ENCODE measurements around the gene SAPCD1. TPM values are rescaled to one million over a fixed set of nuclear protein-coding genes. Genes with fewer than 3 reads are reported as not detected.
A peak's percentile ranks its signal among the peaks of the same experiment; 100 is the strongest.

SAPCD1 gene
- total RNA-seq, 2 donors from 2014 or later = 7.9 to 8.4 TPM

DNA sequence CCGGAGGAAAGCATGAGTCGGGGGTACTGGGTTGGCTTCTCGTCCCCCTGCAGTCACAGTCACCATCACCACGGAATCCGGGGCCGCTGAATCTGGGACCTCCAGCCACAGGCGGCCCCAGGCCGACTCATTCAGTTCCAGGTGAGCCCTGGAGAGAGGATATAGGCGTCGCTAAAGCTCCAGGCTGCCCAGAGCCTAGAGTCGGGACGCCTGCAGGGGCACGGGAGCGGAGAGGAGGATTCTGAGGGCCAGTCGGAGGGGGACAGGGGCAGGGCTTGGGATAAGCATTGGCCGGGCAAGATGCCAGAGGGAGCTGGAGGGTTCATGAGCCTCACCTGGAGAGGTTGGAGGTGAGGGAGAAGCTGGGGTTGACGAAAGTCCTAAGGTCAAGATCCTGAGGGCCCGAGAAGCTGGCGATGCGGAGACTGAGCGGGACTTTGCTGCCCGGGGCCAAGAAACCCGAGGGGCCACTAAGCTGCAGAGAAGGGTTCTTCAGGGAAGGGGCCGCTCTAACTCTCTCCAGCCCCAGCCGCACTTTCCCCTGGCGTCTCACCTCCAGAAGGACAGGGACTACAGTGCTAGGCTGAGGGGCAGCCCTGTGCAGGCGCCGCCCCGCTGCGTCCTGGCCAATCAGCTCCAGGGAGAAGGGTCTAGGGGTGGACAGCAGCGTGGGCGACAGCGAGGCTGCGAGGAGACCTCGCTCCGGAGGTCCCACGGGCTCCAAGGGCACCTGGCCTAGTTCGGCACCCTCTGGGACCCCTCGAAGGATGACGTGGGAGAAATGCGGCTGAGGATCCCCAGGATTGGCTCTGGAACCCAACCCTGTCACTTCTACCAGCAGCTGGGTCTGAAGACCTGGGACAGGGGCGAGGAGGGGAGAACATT, 3.7 kb downstream of the SAPCD1 start:
- H3K36me3 ChIP-seq (ENCODE audit: control insufficient read depth, insufficient read depth, low read length) = no peaks in the 10 kb centered on the region
- peak; percentile 82 for DNase-seq
- peaks cover 13% of the 10 kb centered on the region for H3K36me3 Mint-ChIP-seq (ENCODE audit: low read depth)
- TF ChIP-seq, protein P1, sequence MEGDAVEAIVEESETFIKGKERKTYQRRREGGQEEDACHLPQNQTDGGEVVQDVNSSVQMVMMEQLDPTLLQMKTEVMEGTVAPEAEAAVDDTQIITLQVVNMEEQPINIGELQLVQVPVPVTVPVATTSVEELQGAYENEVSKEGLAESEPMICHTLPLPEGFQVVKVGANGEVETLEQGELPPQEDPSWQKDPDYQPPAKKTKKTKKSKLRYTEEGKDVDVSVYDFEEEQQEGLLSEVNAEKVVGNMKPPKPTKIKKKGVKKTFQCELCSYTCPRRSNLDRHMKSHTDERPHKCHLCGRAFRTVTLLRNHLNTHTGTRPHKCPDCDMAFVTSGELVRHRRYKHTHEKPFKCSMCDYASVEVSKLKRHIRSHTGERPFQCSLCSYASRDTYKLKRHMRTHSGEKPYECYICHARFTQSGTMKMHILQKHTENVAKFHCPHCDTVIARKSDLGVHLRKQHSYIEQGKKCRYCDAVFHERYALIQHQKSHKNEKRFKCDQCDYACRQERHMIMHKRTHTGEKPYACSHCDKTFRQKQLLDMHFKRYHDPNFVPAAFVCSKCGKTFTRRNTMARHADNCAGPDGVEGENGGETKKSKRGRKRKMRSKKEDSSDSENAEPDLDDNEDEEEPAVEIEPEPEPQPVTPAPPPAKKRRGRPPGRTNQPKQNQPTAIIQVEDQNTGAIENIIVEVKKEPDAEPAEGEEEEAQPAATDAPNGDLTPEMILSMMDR (conservative IDR thresholded peaks at IDR 0.05) = peak; percentile 33
- H3K4me1 Mint-ChIP-seq = peaks cover 18% of the 10 kb centered on the region
- H3K27me3 ChIP-seq (ENCODE audit: control insufficient read depth, insufficient read depth, low read length, poor library complexity, severe bottlenecking) = no peaks in the 10 kb centered on the region
- peak overlapping the region; percentile 51 for H3K4me3 Mint-ChIP-seq
- WGBS, 2 experiments (ENCODE audit: insufficient coverage in 1 of 2, insufficient read length in 1 of 2) = 67 to 76% methylated on average over 34 to 42 of the region's 42 CpGs
- H3K9ac ChIP-seq (ENCODE audit: extremely low read depth, low read length, poor library complexity, severe bottlenecking) = no peak overlapping the region
- H3K27me3 Mint-ChIP-seq (ENCODE audit: insufficient read depth) = no peaks in the 10 kb centered on the region
- no peaks in the 10 kb centered on the region for H3K4me1 ChIP-seq (ENCODE audit: control insufficient read depth, insufficient read depth, low read length)
- no peak overlapping the region for H3K27ac ChIP-seq (ENCODE audit: low read depth, low read length)
- peak overlapping the region; percentile 41 for H3K27ac Mint-ChIP-seq
- H3K4me3 ChIP-seq (ENCODE audit: low read length) = no peak overlapping the region
- H3K9me3 Mint-ChIP-seq = no peaks in the 10 kb centered on the region
- no peaks in the 10 kb centered on the region for H3K9me3 ChIP-seq (ENCODE audit: control insufficient read depth, low read length)

DNA sequence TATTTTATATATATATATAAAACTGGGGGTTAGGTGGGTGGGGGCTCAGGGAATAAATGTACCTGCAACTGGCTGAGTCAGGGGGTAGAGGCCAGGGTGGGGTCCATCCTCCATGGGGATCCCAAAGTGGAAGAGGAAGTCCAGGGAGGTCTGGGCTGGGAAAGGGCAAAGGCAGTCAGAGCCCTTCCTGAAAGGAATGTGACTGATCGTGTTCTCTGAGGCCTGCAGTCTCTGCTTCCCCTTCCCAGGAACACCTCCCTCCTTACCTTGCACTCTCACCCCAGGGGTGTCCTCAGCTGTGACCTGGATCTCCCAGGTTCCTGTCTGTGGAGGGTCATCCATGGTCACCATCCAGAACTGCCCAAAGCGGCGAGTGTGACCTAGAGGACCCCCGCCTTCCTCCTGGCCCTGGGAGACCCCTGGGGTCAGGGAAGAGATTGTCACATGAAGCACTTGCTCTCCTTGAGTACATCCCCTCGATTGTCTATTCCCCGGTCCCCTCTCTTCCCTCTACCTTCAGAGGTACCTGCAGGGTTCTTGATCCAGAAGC, 4.7 kb downstream of the SAPCD1 start:
- 92 to 97% methylated on average over 3 to 6 of the region's 6 CpGs for WGBS, 2 experiments (ENCODE audit: insufficient coverage in 1 of 2, insufficient read length in 1 of 2)

DNA sequence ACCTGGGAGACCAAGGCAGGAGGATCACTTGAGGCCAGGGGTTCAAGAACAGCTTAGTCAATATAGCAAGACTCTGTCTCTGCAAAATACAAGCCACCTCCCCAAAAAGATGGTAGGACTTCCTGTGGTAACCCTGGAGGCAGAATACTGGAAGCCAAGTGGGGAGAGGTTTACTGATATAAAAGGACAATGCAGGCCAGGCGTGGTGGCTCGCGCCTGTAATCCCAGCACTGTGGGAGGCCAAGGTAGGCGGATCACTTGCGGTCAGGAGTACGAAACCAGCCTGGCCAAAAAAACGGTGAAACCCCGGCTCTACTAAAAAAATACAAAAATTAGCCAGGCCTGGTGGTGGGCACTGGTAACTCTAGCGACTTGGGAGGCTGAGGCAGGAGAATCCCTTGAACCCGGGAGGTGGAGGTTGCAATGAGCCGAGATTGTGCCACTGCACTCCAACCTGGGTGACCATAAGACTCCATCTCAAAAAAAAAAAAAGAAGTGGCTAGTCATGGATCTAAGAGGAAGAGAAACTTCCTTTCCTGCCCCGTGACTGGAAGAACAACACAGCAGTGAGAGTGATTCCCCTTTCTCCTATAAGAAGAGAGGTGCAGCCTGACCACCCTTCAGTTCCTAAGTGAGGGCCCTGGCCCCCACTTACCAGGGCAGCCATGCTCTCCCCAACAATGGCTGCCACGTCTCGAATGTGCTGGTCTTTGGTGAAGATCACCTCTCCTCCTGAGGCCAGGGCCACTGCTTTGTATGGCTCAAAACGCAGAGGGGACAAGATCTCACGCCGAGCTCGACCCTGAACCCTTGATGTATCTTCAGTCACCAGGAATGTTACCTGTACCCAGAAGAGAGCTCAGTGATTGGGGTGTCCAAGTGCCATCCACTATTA, 6.2 kb downstream of the SAPCD1 start:
- Mint-ChIP-seq H3K9me3 (no peaks in the 10 kb centered on the region), H3K27me3 (ENCODE audit: insufficient read depth) (no peaks in the 10 kb centered on the region), H3K27ac (no peak overlapping the region), H3K36me3 (ENCODE audit: low read depth) (peaks cover 2% of the 10 kb centered on the region), H3K4me3 (no peak overlapping the region), H3K4me1 (peaks cover 13% of the 10 kb centered on the region)
- Histone ChIP-seq H3K27me3 (ENCODE audit: control insufficient read depth, insufficient read depth, low read length, poor library complexity, severe bottlenecking) (no peaks in the 10 kb centered on the region), H3K36me3 (ENCODE audit: control insufficient read depth, insufficient read depth, low read length) (no peaks in the 10 kb centered on the region), H3K9ac (ENCODE audit: extremely low read depth, low read length, poor library complexity, severe bottlenecking) (no peak overlapping the region), H3K4me3 (ENCODE audit: low read length) (no peak overlapping the region), H3K4me1 (ENCODE audit: control insufficient read depth, insufficient read depth, low read length) (no peaks in the 10 kb centered on the region), H3K9me3 (ENCODE audit: control insufficient read depth, low read length) (no peaks in the 10 kb centered on the region), H3K27ac (ENCODE audit: low read depth, low read length) (no peak overlapping the region)
- 92 to 95% methylated on average over 14 to 18 of the region's 18 CpGs for WGBS, 2 experiments (ENCODE audit: insufficient coverage in 1 of 2, insufficient read length in 1 of 2)
- no peak for DNase-seq
- TF ChIP-seq, protein P1 (conservative IDR thresholded peaks at IDR 0.05) = no peak

More for the DNA sequence above, 4.7 kb downstream of the SAPCD1 start:
- no peak overlapping the region for H3K4me3 ChIP-seq (ENCODE audit: low read length)
- no peak overlapping the region for H3K27ac Mint-ChIP-seq
- no peaks in the 10 kb centered on the region for H3K36me3 ChIP-seq (ENCODE audit: control insufficient read depth, insufficient read depth, low read length)
- H3K27ac ChIP-seq (ENCODE audit: low read depth, low read length) = no peak overlapping the region
- TF ChIP-seq, protein P1 (conservative IDR thresholded peaks at IDR 0.05) = no peak
- DNase-seq = no peak
- H3K4me3 Mint-ChIP-seq = no peak overlapping the region
- H3K27me3 ChIP-seq (ENCODE audit: control insufficient read depth, insufficient read depth, low read length, poor library complexity, severe bottlenecking) = no peaks in the 10 kb centered on the region
- H3K9me3 ChIP-seq (ENCODE audit: control insufficient read depth, low read length) = no peaks in the 10 kb centered on the region
- H3K27me3 Mint-ChIP-seq (ENCODE audit: insufficient read depth) = no peaks in the 10 kb centered on the region
- no peaks in the 10 kb centered on the region for H3K9me3 Mint-ChIP-seq
- peaks cover 7% of the 10 kb centered on the region for H3K36me3 Mint-ChIP-seq (ENCODE audit: low read depth)
- no peaks in the 10 kb centered on the region for H3K4me1 ChIP-seq (ENCODE audit: control insufficient read depth, insufficient read depth, low read length)
- H3K9ac ChIP-seq (ENCODE audit: extremely low read depth, low read length, poor library complexity, severe bottlenecking) = no peak overlapping the region
- H3K4me1 Mint-ChIP-seq = peaks cover 18% of the 10 kb centered on the region

All from endodermal cell (in vitro differentiated cells).